ENCODE results near the gene ICE2.

Gene ICE2

GRCh38 chr15:60478566-60479360, at the start of gene ICE2:
Gene ICE2, minus strand, starts transcription at chr15:60479142. Its CDS starts 1,165 bp downstream, at chr15:60477977.
- peak; percentile 86 to 95 (median 90) for DNase-seq

- DNase-seq = no peak
Observed at GRCh38 chr15:60528530-60528929, 49.6 kb upstream of the ICE2 start.

GRCh38 chr15:60527456-60527855, 48.5 kb upstream of the ICE2 start:
- no peak for DNase-seq

GRCh38 chr15:60526127-60526616, 47.2 kb upstream of the ICE2 start:
- DNase-seq = no peak

- DNase-seq = no peak
Observed at GRCh38 chr15:60525341-60526039, 46.5 kb upstream of the ICE2 start.

- DNase-seq = no peak
Observed at GRCh38 chr15:60523056-60523455, 44.1 kb upstream of the ICE2 start.

- DNase-seq = peak; percentile 45 to 70 (median 57)
Observed at GRCh38 chr15:60520825-60521368, 42.0 kb upstream of the ICE2 start.

GRCh38 chr15:60520013-60520824, 41.3 kb upstream of the ICE2 start:
- DNase-seq = no peak

GRCh38 chr15:60519218-60519617, 40.3 kb upstream of the ICE2 start:
- DNase-seq = no peak

- DNase-seq = no peak
Observed at GRCh38 chr15:60518511-60518910, 39.6 kb upstream of the ICE2 start.

- no peak for DNase-seq
Observed at GRCh38 chr15:60514261-60514881, 35.4 kb upstream of the ICE2 start.

- DNase-seq = no peak
Observed at GRCh38 chr15:60513676-60514075, 34.7 kb upstream of the ICE2 start.

- no peak for DNase-seq
Observed at GRCh38 chr15:60512937-60513336, 34.0 kb upstream of the ICE2 start.

GRCh38 chr15:60511351-60512031, 32.5 kb upstream of the ICE2 start:
- DNase-seq = no peak

GRCh38 chr15:60510006-60510405, 31.1 kb upstream of the ICE2 start:
- DNase-seq = no peak

- DNase-seq = no peak
Observed at GRCh38 chr15:60509470-60509869, 30.5 kb upstream of the ICE2 start.

GRCh38 chr15:60508442-60508841, 29.5 kb upstream of the ICE2 start:
- no peak for DNase-seq

- peak in 2 of 4 experiments; percentile 7 to 20 for DNase-seq
Observed at GRCh38 chr15:60507596-60508424, 28.9 kb upstream of the ICE2 start.

- no peak for DNase-seq
Observed at GRCh38 chr15:60496853-60497252, 17.9 kb upstream of the ICE2 start.

- DNase-seq = no peak
Observed at GRCh38 chr15:60494108-60494507, 15.2 kb upstream of the ICE2 start.

- DNase-seq = no peak
Observed at GRCh38 chr15:60493166-60493565, 14.2 kb upstream of the ICE2 start.

Data from activated naive CD4-positive, alpha-beta T cell (primary cell).